Endothelial cell of umbilical vein (primary cell): ENCODE measurements around the gene CBS.

ENCODE experiments used
- EZH2 ChIP-seq: IDR thresholded peaks from 2 replicates; pipeline ENCODE4 v1.6.1; 2012; ENCODE audit warnings: borderline replicate concordance, low read depth, mild to moderate bottlenecking, moderate library complexity, low read length, inconsistent platforms; ENCODE audit not compliant: severe bottlenecking
- FOS ChIP-seq: IDR thresholded peaks from 2 replicates; pipeline ENCODE4 v1.6.1; 2011; ENCODE audit warnings: mild to moderate bottlenecking, low read length, moderate library complexity, borderline replicate concordance; ENCODE audit not compliant: insufficient read depth
- JUN ChIP-seq: IDR thresholded peaks from 2 replicates; pipeline ENCODE4 v1.6.1; 2011; ENCODE audit warnings: borderline replicate concordance, low read depth; ENCODE audit not compliant: insufficient read length, insufficient read depth
- MYC ChIP-seq: IDR thresholded peaks from one replicate; pipeline ENCODE4 v1.6.1; 2011; ENCODE audit warnings: mild to moderate bottlenecking, low read depth, low read length
- POLR2A ChIP-seq: IDR thresholded peaks from 2 replicates; pipeline ENCODE4 v1.6.1; 2012; ENCODE audit warnings: low read depth, mild to moderate bottlenecking, control low read depth, low read length
- POLR2AphosphoS5 ChIP-seq: IDR thresholded peaks from 2 replicates; pipeline ENCODE4 v1.6.1; 2012; ENCODE audit warnings: low read depth, mild to moderate bottlenecking, control low read depth, low read length, moderate library complexity; ENCODE audit not compliant: insufficient read depth
- TF ChIP-seq, protein P1 (sequence below), 2 donors: IDR thresholded peaks; 1 replicate in 1 of 2; 2 replicates in 1 of 2; pipeline ENCODE4 v1.5.1; 2011; ENCODE audit warnings: low read length in 2 of 2, mild to moderate bottlenecking in 2 of 2, moderate library complexity in 2 of 2, control low read depth in 1 of 2, inconsistent platforms in 1 of 2, low read depth in 1 of 2; ENCODE audit not compliant: insufficient read depth in 1 of 2; ENCODE audit errors: extremely low read depth in 1 of 2
- TF ChIP-seq, protein P2 (sequence below): IDR thresholded peaks from 2 replicates; pipeline ENCODE4 v1.6.1; 2011; ENCODE audit not compliant: insufficient read depth, insufficient read length

DNA sequence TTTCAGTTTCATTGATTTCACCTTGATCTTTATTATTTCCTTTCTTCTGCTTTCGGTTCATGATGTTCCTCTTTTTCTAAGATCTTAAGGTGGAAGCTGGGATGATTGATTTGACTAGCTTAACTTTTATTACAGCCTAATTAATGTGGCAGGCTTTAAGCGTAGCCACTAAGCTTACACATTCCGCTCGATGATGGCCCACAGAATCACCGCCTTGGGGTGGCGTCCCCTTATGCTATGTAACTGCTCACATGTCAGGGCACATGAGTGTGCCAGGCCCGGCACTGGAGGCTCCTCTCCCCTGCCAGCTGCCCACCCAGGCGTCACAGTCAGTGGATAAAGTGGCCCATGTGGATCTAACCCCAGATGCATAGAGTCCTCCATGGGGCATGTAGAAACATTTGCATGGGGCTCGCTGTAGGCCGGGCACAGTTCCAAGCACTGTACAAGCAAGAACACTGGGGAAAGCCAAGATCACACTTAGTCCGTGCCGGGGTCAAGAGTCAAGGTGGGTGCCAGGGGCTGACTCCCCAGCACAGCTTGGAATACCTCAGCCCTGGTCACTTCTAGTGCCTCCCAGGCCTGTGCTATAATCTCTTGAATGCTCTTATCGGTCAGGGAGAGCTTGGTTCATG lies 59.6 kb downstream of the CBS start:
- TF ChIP-seq, protein P1, sequence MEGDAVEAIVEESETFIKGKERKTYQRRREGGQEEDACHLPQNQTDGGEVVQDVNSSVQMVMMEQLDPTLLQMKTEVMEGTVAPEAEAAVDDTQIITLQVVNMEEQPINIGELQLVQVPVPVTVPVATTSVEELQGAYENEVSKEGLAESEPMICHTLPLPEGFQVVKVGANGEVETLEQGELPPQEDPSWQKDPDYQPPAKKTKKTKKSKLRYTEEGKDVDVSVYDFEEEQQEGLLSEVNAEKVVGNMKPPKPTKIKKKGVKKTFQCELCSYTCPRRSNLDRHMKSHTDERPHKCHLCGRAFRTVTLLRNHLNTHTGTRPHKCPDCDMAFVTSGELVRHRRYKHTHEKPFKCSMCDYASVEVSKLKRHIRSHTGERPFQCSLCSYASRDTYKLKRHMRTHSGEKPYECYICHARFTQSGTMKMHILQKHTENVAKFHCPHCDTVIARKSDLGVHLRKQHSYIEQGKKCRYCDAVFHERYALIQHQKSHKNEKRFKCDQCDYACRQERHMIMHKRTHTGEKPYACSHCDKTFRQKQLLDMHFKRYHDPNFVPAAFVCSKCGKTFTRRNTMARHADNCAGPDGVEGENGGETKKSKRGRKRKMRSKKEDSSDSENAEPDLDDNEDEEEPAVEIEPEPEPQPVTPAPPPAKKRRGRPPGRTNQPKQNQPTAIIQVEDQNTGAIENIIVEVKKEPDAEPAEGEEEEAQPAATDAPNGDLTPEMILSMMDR (IDR thresholded peaks at IDR 0.05; ENCODE audit: extremely low read depth in 1 of 2, insufficient read depth in 1 of 2, low read depth in 1 of 2, low read length in 2 of 2), result no peak
- TF ChIP-seq MYC (no peak), JUN (no peak), FOS (no peak), EZH2 (no peak), POLR2AphosphoS5 (no peak), POLR2A (no peak)
- TF ChIP-seq, protein P2, sequence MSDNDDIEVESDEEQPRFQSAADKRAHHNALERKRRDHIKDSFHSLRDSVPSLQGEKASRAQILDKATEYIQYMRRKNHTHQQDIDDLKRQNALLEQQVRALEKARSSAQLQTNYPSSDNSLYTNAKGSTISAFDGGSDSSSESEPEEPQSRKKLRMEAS, result no peak
